H9 (cell line): ENCODE data around the gene SULT1A2. TPM values are rescaled to one million over a fixed set of nuclear protein-coding genes. Genes with fewer than 3 reads are reported as not detected.
"Not testable (repeated sequence)": the region's sequence is repeated elsewhere in the genome, so short reads cannot be mapped to it uniquely, and the experiment has no call there.

Experiments
- DNase-seq: peaks from one replicate; pipeline ENCODE4 v3.0.0-alpha.2; 2017
- H2AFZ ChIP-seq: one replicate; pipeline ENCODE4 v1.6.1; 2013; ENCODE audit warnings: mild to moderate bottlenecking, low read length, control low read depth, moderate library complexity
- H2AK5ac ChIP-seq: 2 replicates; pipeline ENCODE4 v1.6.1; 2013; ENCODE audit warnings: low read length, control low read depth, mixed read lengths; ENCODE audit not compliant: insufficient read length
- H2BK120ac ChIP-seq: one replicate; pipeline ENCODE4 v1.6.1; 2013; ENCODE audit warnings: low read depth, mild to moderate bottlenecking, low read length, control low read depth, inconsistent platforms; ENCODE audit not compliant: poor library complexity, severe bottlenecking
- H2BK12ac ChIP-seq: 2 replicates; pipeline ENCODE4 v1.6.1; 2013; ENCODE audit warnings: low read length, control low read depth, mixed read lengths, low read depth; ENCODE audit not compliant: insufficient read length
- H2BK15ac ChIP-seq: 2 replicates; pipeline ENCODE4 v1.6.1; 2013; ENCODE audit warnings: low read depth, low read length, control low read depth
- H2BK20ac ChIP-seq: one replicate; pipeline ENCODE4 v1.6.1; 2013; ENCODE audit warnings: low read depth, mild to moderate bottlenecking, low read length, control low read depth, inconsistent platforms; ENCODE audit not compliant: poor library complexity, severe bottlenecking
- H2BK5ac ChIP-seq: 2 replicates; pipeline ENCODE4 v1.6.1; 2013; ENCODE audit warnings: low read length, control low read depth, mixed read lengths; ENCODE audit not compliant: insufficient read length
- H3K14ac ChIP-seq: 2 replicates; pipeline ENCODE4 v1.6.1; 2013; ENCODE audit warnings: low read length, control low read depth; ENCODE audit not compliant: insufficient read depth
- H3K18ac ChIP-seq: 2 replicates; pipeline ENCODE4 v1.6.1; 2013; ENCODE audit warnings: low read depth, mild to moderate bottlenecking, mixed read lengths, low read length, control low read depth; ENCODE audit not compliant: insufficient read length
- H3K23ac ChIP-seq: 2 replicates; pipeline ENCODE4 v1.6.1; 2013; ENCODE audit warnings: low read length, control low read depth, mixed read lengths, low read depth; ENCODE audit not compliant: insufficient read length
- H3K23me2 ChIP-seq: 2 replicates; pipeline ENCODE4 v1.6.1; 2013; ENCODE audit warnings: low read depth, mild to moderate bottlenecking, mixed read lengths, low read length, control low read depth; ENCODE audit not compliant: insufficient read length, poor library complexity, severe bottlenecking
- H3K27ac ChIP-seq: 2 replicates; pipeline ENCODE4 v1.5.1; 2013; ENCODE audit warnings: low read length, control low read depth, mixed read lengths, low read depth; ENCODE audit not compliant: insufficient read length
- H3K27me3 ChIP-seq: 2 replicates; pipeline ENCODE4 v1.6.1; 2013; ENCODE audit warnings: low read length, control low read depth, inconsistent platforms; ENCODE audit not compliant: insufficient read depth
- H3K4ac ChIP-seq: 2 replicates; pipeline ENCODE4 v1.6.1; 2013; ENCODE audit warnings: low read depth, mild to moderate bottlenecking, control low read depth, inconsistent platforms, low read length, moderate library complexity
- H3K4me1 ChIP-seq: 2 replicates; pipeline ENCODE4 v1.6.1; 2013; ENCODE audit warnings: low read length, control low read depth, inconsistent platforms; ENCODE audit not compliant: insufficient read depth
- H3K4me2 ChIP-seq: 2 replicates; pipeline ENCODE4 v1.6.1; 2013; ENCODE audit warnings: low read length, control low read depth, mixed read lengths; ENCODE audit not compliant: insufficient read length, insufficient read depth
- H3K56ac ChIP-seq: 2 replicates; pipeline ENCODE4 v1.6.1; 2013; ENCODE audit warnings: low read depth, mild to moderate bottlenecking, mixed read lengths, low read length, control low read depth; ENCODE audit not compliant: insufficient read length
- H3K79me1 ChIP-seq: 2 replicates; pipeline ENCODE4 v1.6.1; 2013; ENCODE audit warnings: low read depth, mild to moderate bottlenecking, moderate library complexity, low read length, control low read depth, inconsistent platforms; ENCODE audit not compliant: insufficient read depth, poor library complexity, severe bottlenecking
- H3K79me2 ChIP-seq: 2 replicates; pipeline ENCODE4 v1.6.1; 2013; ENCODE audit warnings: low read length, control low read depth, inconsistent platforms; ENCODE audit not compliant: insufficient read depth
- H3K9ac ChIP-seq: 2 replicates; pipeline ENCODE4 v1.6.1; 2013; ENCODE audit warnings: low read length, control low read depth, mixed read lengths; ENCODE audit not compliant: insufficient read length; ENCODE audit errors: extremely low read depth
- H3K9me3 ChIP-seq: one replicate; pipeline ENCODE4 v1.6.1; 2013; ENCODE audit warnings: low read depth, low read length, inconsistent platforms; ENCODE audit not compliant: control insufficient read depth
- H3T11ph ChIP-seq: one replicate; pipeline ENCODE4 v1.6.1; 2013; ENCODE audit warnings: mild to moderate bottlenecking, low read length, control low read depth, inconsistent platforms
- H4K20me1 ChIP-seq: one replicate; pipeline ENCODE4 v1.6.1; 2013; ENCODE audit not compliant: control insufficient read depth, insufficient read length, insufficient read depth
- H4K5ac ChIP-seq: 2 replicates; pipeline ENCODE4 v1.6.1; 2013; ENCODE audit warnings: low read depth, mild to moderate bottlenecking, mixed read lengths, low read length, control low read depth; ENCODE audit not compliant: insufficient read length
- H4K8ac ChIP-seq: replicated peaks from 2 replicates; pipeline ENCODE4 v1.6.1; 2013; ENCODE audit warnings: low read length, control low read depth, mixed read lengths, low read depth; ENCODE audit not compliant: insufficient read length
- H4K91ac ChIP-seq: 2 replicates; pipeline ENCODE4 v1.6.1; 2013; ENCODE audit warnings: low read depth, mild to moderate bottlenecking, moderate library complexity, mixed read lengths, low read length, control low read depth; ENCODE audit not compliant: insufficient read length
- H3K27ac Mint-ChIP-seq, 3 experiments: 2 replicates in 2 of 3; 3 replicates in 1 of 3; pipeline ENCODE4 v1.8.0; 2020 to 2021; ENCODE audit warnings: mixed read lengths in 3 of 3, mild to moderate bottlenecking in 1 of 3, moderate library complexity in 1 of 3
- H3K27me3 Mint-ChIP-seq: 2 replicates; pipeline ENCODE4 v1.8.0; 2021; ENCODE audit warnings: low read depth, mild to moderate bottlenecking, moderate library complexity, mixed read lengths
- H3K36me3 Mint-ChIP-seq, 3 experiments: 2 replicates in 2 of 3; 3 replicates in 1 of 3; pipeline ENCODE4 v1.8.0; 2020 to 2021; ENCODE audit warnings: low read depth in 3 of 3, mixed read lengths in 3 of 3; ENCODE audit not compliant: insufficient read depth in 1 of 3
- H3K4me1 Mint-ChIP-seq, 2 experiments: 2 replicates each; pipeline ENCODE4 v1.8.0; 2020; ENCODE audit warnings: mixed read lengths in 2 of 2
- H3K4me3 Mint-ChIP-seq, 2 experiments: 2 replicates in 1 of 2; 3 replicates in 1 of 2; pipeline ENCODE4 v1.8.0; 2020 to 2021; ENCODE audit warnings: mild to moderate bottlenecking in 2 of 2, mixed read lengths in 2 of 2, moderate library complexity in 1 of 2
- H3K9me3 Mint-ChIP-seq, 2 experiments: 2 replicates in 1 of 2; 3 replicates in 1 of 2; pipeline ENCODE4 v1.8.0; 2020; ENCODE audit warnings: mild to moderate bottlenecking in 2 of 2, mixed read lengths in 2 of 2, moderate library complexity in 1 of 2
- WGBS: extraction: QIAGEN DNeasy Blood & Tissue Kit; methylation state at CpG from one replicate; pipeline ENCODE4 v1.1.7; 2013; ENCODE audit warnings: missing lambda C conversion rate, low lambda C conversion rate, mixed read lengths; ENCODE audit not compliant: insufficient read length; ENCODE audit errors: extremely low coverage; 5-methylcytosine and 5-hydroxymethylcytosine counted together
- total RNA-seq: library from RNA; stranded (reverse); gene quantifications from 2 replicates; pipeline ENCODE4 v1.2.1, GENCODE V29; 2021

Gene SULT1A2
- total RNA-seq, 1 experiment from 2014 or later, result 0.66 TPM

DNA sequence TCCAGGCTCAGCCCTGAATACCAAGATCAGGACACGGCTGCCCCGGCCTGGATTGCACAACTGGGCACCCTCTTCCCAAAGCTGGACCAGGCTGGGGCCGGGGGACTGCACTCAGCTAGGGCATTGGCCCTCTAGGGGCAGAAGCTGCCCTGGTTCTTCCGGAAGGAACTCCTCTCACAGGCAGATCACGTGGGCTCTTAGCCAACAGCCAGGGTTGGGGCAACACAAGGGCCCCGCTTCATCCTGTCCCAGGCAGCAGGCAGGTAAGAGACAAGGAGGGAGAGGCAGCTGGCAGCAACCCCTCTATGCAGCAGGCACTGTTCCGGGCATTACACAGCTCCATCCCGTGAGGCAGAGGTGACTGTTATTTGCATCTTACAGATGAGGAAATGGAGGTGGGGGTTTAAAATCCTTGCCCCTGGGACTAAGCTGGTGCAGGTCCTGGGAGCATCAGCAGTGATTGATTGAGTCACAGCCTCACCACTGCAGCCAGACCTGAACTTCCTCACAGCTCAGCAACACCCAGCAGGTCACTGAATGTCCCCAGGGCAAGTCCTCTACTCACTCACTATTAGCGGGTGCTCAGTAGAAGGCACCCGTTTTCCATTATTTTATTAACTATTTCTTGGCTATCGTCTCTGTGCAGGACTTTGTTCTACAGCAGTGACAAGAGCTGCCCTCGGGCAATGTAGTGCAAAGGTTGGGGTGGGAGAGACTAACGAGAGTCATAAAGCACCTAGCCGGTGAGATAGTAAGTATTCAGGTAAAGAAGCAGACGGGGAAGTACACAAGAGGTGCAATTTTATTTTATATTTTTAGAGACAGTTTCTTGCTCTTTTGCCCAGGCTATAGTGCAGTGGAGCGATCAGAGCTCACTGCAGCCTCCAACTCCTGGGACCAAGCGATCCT is 2.8 kb upstream of the SULT1A2 start:
- not testable (repeated sequence) for H2BK120ac ChIP-seq, H3K4me2 ChIP-seq, H3K27me3 ChIP-seq, H4K5ac ChIP-seq, H3K79me1 ChIP-seq, H3K4ac ChIP-seq, H2AK5ac ChIP-seq, H3K23me2 ChIP-seq, H2BK12ac ChIP-seq, H4K91ac ChIP-seq, H4K8ac ChIP-seq, H3K23ac ChIP-seq, H2BK5ac ChIP-seq, H3K14ac ChIP-seq, H3T11ph ChIP-seq, H3K36me3 Mint-ChIP-seq, H3K56ac ChIP-seq, H3K79me2 ChIP-seq, H4K20me1 ChIP-seq, H3K4me1 ChIP-seq, H3K27me3 Mint-ChIP-seq, H3K9ac ChIP-seq, H3K27ac Mint-ChIP-seq, H3K9me3 Mint-ChIP-seq, H2AFZ ChIP-seq, DNase-seq, H3K18ac ChIP-seq, H3K9me3 ChIP-seq, H3K27ac ChIP-seq, H2BK20ac ChIP-seq, H3K4me3 Mint-ChIP-seq, H2BK15ac ChIP-seq
- WGBS, result no CpG with 5 or more reads among the region's 17 CpGs
- peaks cover 20 to 23% of the 10 kb centered on the region in 2 experiments for H3K4me1 Mint-ChIP-seq
